ENCODE results near the gene CGNL1. TPM values are rescaled to one million over a fixed set of nuclear protein-coding genes. Genes with fewer than 3 reads are reported as not detected.

CGNL1 gene
- total and polyA plus RNA-seq, 8 donors = 26.5 to 68.1 (median 34.5) TPM

GRCh38 chr15:57393061-57393460 is 16.8 kb downstream of the CGNL1 start:
- Histone ChIP-seq H3K27ac (peak overlapping the region in 1 of 2 donors; percentile 21), H3K9me3 (no peaks in the 10 kb centered on the region), H3K4me1 (peaks cover 0 to 14% of the 10 kb centered on the region in 2 donors), H3K36me3 (no peaks in the 10 kb centered on the region), H3K27me3 (no peaks in the 10 kb centered on the region), H3K4me3 (no peak overlapping the region)
- TF ChIP-seq CTCF (IDR thresholded peaks at IDR 0.05) = no peak
- intact Hi-C loops (cut with DNase I) = no loop called here
- ATAC-seq = peak; percentile 46
- no peak for DNase-seq

DNA sequence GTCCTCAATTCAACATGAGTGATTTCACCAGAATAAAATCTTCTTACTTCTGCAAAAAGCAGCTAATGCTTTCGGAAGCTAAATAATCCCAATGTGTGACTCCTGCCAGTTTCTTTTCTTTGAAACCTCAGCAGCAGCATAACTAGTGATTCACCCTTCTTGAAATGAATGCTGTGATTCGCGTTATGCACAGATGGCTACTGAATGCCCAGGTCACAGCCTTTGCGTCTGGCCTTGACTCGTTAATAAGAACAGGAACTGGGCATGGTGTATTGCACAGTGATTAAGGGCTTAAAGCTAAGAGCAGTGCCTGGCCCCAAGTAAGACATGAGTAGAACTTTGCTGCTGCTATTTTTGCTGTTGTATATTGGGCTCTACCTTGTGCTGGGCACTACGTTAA is 19.0 kb downstream of the CGNL1 start:
- peaks cover 0 to 5% of the 10 kb centered on the region in 2 donors for H3K4me1 ChIP-seq
- intact Hi-C loops (cut with DNase I) = no loop called here
- no peak overlapping the region for H3K27ac ChIP-seq
- no peaks in the 10 kb centered on the region for H3K27me3 ChIP-seq
- TF ChIP-seq CTCF (IDR thresholded peaks at IDR 0.05) = no peak
- no peaks in the 10 kb centered on the region for H3K9me3 ChIP-seq
- DNase-seq = no peak
- H3K4me3 ChIP-seq = no peak overlapping the region
- peak; percentile 65 for ATAC-seq
- no peaks in the 10 kb centered on the region for H3K36me3 ChIP-seq

DNA sequence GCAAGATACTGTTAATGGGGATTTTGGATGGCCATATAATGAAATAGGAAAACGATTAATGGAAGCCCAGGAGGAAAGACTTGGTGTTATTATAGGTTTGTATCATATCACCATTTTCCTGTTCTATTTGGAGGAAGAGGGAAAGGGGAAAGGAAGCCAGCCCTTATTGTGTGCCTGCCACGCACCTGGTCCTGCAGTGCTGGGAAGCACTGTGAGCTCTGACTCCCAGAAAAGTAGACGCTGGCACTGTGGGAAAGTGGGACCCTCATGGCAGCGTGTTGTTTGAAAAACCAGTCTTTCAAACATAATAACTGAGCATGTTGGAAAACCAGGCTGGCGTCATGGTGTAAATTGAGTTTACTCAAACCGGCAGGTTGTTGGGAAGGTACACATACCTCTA is 22.0 kb downstream of the CGNL1 start:
- no peaks in the 10 kb centered on the region for H3K27me3 ChIP-seq
- no peak overlapping the region for H3K27ac ChIP-seq
- TF ChIP-seq CTCF (IDR thresholded peaks at IDR 0.05) = no peak
- DNase-seq (no peak), ATAC-seq (no peak)
- H3K4me1 ChIP-seq = peaks cover 0 to 3% of the 10 kb centered on the region in 2 donors
- H3K4me3 ChIP-seq = no peak overlapping the region
- no peaks in the 10 kb centered on the region for H3K9me3 ChIP-seq
- no peaks in the 10 kb centered on the region for H3K36me3 ChIP-seq
- intact Hi-C loops (cut with DNase I) = no loop called here

GRCh38 chr15:57401546-57401945 is 25.2 kb downstream of the CGNL1 start:
- Histone ChIP-seq H3K27ac (no peak overlapping the region), H3K36me3 (no peaks in the 10 kb centered on the region), H3K27me3 (no peaks in the 10 kb centered on the region), H3K4me1 (no peaks in the 10 kb centered on the region), H3K4me3 (no peak overlapping the region), H3K9me3 (no peaks in the 10 kb centered on the region)
- no peak for ATAC-seq
- intact Hi-C loops (cut with DNase I) = no loop called here
- no peak for DNase-seq
- TF ChIP-seq CTCF (IDR thresholded peaks at IDR 0.05) = no peak

DNA sequence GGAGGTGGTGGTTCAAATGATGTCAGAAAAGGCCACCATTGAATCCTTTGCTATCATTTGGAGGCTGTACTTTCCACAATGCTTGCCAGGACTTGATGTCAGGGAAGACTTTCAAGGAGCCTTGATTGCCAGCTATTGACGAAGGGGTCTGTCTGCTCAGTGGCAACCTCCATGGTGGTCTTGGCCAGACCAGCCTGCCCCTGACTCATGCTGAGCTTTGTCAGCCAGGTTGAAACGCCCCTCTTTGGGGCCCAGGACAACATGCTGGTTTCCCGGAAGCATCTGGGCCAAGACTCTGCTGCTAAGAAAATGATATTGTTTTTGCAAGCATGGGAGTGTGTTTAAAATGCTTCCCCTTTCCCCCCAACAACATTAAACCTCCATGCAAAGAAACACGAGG is 26.7 kb downstream of the CGNL1 start:
- Histone ChIP-seq H3K36me3 (no peaks in the 10 kb centered on the region), H3K4me1 (no peaks in the 10 kb centered on the region), H3K27ac (no peak overlapping the region), H3K4me3 (no peak overlapping the region), H3K27me3 (no peaks in the 10 kb centered on the region), H3K9me3 (no peaks in the 10 kb centered on the region)
- DNase-seq (no peak), ATAC-seq (no peak)
- intact Hi-C loops (cut with DNase I) = no loop called here
- no peak for TF ChIP-seq CTCF (IDR thresholded peaks at IDR 0.05)

All from left lung (tissue), 10 donors.